Measurements from ENCODE around the gene ADD2.

GRCh38 chr2:70659551-70659950 is 108.4 kb downstream of the ADD2 start:
- TF ChIP-seq POLR2AphosphoS5 (IDR thresholded peaks at IDR 0.05) (no peak), CTCF (IDR thresholded peaks at IDR 0.05) (no peak), POLR2A (IDR thresholded peaks at IDR 0.05) (no peak), EP300 (IDR thresholded peaks at IDR 0.05; ENCODE audit: low read depth) (no peak)

Data from transverse colon (tissue), 4 donors.